AG10803 (cell line): ENCODE measurements around the gene RPTOR.
A peak's percentile ranks its signal among the peaks of the same experiment; 100 is the strongest.

Experiments
- DNase-seq: peaks from one replicate; pipeline ENCODE4 v3.0.0; 2010; ENCODE audit warnings: low read depth
- H3K4me3 ChIP-seq: 2 replicates; pipeline ENCODE4 v1.5.1; 2011; ENCODE audit warnings: mild to moderate bottlenecking, low read length, control low read depth
- TF ChIP-seq, protein P1 (sequence below): conservative IDR thresholded peaks from 2 replicates; pipeline ENCODE4 v1.5.1; 2011; ENCODE audit warnings: mild to moderate bottlenecking, low read length, control low read depth, inconsistent platforms

The RPTOR gene

DNA sequence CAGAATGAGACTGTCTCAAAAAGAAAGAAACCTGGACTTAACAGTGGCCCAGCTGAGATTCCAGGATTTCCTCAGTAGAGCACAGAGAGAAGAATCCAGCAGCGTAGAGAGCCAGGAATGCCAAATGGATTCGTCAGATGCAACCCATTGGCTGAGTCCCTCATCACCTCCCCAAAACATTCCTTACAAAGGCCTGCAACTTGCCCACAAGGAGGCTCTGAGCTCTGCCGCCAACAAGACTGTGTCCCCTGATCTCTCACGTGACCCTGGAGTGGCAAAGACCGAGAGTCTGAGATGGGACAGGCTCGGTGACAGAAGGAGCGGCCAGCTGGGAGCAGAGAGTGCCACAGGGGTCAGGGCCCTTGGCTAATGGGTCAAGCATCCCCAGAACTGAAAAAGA lies 440.1 kb downstream of the RPTOR start:
- TF ChIP-seq, protein P1, sequence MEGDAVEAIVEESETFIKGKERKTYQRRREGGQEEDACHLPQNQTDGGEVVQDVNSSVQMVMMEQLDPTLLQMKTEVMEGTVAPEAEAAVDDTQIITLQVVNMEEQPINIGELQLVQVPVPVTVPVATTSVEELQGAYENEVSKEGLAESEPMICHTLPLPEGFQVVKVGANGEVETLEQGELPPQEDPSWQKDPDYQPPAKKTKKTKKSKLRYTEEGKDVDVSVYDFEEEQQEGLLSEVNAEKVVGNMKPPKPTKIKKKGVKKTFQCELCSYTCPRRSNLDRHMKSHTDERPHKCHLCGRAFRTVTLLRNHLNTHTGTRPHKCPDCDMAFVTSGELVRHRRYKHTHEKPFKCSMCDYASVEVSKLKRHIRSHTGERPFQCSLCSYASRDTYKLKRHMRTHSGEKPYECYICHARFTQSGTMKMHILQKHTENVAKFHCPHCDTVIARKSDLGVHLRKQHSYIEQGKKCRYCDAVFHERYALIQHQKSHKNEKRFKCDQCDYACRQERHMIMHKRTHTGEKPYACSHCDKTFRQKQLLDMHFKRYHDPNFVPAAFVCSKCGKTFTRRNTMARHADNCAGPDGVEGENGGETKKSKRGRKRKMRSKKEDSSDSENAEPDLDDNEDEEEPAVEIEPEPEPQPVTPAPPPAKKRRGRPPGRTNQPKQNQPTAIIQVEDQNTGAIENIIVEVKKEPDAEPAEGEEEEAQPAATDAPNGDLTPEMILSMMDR, result peak; percentile 63
- DNase-seq, result peak; percentile 98
- no peak overlapping the region for H3K4me3 ChIP-seq

DNA sequence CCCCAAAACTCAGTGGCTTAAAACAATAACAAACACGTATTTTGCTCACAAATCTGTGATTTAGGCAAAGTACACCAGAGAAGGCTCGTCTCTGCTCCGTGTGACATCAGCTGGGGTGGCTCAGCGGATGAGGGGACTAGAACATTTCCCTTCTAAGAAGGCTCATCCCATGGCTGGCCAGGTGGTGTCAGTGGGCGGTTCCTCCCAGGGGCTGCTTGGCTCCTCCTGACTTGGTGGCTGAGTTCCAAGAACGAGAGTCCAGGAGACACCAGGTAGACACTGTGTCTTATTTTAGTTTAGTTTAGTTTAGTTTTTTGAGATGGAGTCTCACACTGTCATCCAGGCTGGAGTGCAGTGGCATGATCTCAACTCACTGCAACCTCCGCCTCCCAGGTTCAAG lies 441.4 kb downstream of the RPTOR start:
- TF ChIP-seq, protein P1, result no peak
- no peak overlapping the region for H3K4me3 ChIP-seq
- no peak for DNase-seq

DNA sequence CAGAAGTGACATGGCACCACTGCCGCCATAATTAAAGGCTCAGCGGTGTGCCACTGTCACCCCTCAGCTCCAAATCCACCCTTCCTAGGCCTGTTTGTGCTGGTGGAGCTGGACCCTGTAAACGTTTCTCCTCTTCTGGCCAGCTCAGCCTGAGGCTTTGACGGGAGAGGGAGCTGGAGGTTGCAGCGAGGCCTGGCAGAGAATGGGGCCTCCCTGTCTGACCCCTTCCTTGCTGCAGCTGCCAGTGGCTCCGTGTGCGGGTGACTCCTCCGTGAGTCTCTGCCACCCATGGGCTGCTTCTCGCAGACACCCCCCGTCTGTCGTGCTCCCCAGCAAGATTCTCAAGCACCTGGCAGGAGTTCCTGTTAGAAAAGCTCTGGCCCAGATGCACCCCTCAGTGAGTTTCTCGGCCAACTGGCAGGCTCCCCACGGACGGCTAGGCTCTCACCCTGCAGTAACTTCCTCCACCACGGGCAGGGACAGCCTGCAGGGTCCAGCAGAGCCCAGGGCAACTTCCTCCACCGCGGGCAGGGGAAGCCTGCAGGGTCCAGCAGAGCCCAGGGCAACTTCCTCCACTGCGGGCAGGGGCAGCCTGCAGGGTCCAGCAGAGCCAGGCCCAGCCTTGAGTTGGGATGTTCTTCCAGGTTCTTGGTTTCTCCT lies 442.3 kb downstream of the RPTOR start:
- H3K4me3 ChIP-seq, result no peak overlapping the region
- no peak for DNase-seq
- TF ChIP-seq, protein P1, result no peak

DNA sequence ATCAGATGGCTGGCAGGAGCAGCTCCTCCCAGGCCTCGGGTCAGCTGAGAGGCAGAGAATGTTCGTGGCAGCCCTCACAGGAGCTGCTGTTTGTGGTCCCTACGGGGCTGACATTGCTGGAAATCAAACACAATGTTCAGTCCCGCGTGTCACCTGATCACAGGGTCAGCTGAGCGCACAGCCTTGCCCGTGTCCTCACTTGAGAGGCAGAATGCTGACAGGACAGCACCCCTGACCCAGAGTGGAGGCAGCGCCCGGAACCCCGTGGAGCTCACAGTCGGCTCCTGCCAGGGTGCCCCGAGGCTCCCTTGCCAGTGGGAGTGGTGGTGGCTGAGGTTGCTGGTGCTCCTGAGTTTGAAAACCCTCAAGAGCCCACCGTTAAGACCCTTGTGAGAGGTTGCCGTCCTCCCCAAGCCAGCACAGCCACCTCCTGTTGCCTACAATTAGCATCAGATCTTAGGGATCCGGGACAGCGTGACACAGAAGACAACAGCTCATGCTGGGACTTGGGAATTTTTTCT lies 443.4 kb downstream of the RPTOR start:
- TF ChIP-seq, protein P1, result no peak
- DNase-seq, result no peak
- H3K4me3 ChIP-seq, result no peak overlapping the region

DNA sequence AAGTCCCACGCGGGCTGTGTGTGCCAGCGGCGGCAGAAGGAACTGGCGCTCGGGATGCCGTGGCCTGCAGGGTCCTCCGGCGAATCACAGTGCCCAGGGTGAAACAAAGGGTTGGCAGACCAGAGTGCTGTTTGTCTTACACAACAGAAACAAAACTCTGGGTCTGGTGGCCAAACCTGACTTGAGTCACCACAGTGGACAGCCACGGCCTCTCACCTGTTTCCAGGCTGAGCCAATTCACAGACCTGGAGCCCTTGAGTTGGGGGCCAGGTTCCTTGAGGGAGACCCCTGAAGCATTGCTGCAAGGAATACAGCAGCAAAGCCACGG lies 444.9 kb downstream of the RPTOR start:
- no peak overlapping the region for H3K4me3 ChIP-seq
- DNase-seq, result no peak
- TF ChIP-seq, protein P1, result no peak

DNA sequence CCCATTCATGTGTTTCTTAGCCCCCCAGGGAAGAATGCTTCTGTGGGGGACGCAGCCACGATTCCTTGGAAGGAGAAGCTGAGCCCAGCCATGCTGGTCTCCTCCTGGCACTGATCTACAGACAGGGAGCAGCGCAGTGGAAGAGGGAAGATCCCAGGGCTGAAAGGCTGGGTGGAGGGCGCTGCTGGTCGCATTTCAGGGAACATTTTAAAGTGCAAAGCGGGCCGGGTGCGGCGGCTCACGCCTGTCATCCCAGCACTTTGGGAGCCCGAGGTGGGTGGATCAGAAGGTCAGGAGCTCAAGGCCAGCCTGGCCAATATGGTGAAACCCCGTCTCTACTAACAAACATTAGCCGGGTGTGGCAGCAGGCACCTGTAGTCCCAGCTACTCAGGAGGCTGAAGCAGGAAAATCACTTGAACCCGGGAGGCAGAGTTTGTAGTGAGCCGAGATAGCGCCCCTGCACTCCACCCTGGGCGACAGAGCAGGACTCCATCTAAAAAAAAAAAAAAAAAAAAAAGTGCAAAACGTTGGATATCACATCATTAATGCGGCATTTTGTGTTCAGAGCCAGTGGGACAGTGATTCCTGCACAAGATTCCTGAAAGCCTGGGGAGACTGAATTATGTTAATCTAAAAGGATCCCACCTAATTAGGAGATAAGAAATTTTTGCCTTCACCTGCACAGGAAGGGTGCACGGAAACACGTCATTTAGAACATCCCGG lies 446.4 kb downstream of the RPTOR start:
- peak overlapping the region; percentile 73 for H3K4me3 ChIP-seq
- no peak for DNase-seq
- TF ChIP-seq, protein P1, result no peak

DNA sequence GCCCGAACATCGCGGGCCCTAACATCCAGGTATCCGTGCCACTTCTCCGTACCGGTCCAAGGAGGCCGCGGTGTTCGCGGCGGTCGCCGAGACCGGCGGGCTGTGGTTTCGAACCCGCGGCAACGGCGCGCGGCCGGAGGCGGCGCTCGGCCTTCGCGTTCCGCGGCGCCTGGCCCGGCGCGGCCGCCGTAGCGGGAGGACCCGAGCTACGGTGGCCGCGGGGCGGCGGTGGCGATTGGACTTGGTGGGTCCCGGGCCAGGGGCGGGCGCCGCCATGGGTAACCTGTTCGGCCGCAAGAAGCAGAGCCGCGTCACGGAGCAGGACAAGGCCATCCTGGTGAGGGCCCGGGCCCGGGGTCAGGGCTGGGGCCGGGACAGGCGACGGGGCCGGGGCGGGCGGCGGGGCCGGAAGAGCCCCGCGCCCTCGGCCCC lies 447.0 kb downstream of the RPTOR start, which contains the start of gene CHMP6:
CHMP6 (plus strand) TSS at position 197 of the 432 bp plus-strand sequence; CDS start at position 275, 78 bp downstream.
- peak; percentile 78 for DNase-seq
- TF ChIP-seq, protein P1, result peak; percentile 18; the same call in 1 of the 2 replicates
- peak within 1 kb of the TSS; percentile 73 for H3K4me3 ChIP-seq
